ENCODE measurements around the gene BSN.

DNA sequence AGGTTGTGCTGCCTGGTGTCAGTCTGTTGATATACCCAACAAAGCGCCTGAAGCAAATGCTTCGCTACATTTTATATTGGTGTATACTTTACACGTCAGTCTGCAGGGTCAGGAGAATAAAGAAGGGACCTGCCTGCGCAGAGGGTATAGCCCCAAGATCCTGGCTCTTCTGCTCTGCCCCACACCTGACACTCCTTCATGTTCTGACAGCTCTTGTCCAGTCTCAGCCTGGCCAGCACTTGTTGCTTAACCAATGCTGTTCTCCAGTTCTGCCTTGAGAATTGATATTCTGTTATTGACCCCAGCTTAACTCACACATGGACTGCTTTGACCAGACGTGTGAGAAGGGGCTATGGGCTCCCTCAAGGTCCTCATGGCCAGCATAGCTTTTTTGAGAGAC, 35.8 kb upstream of the BSN start:
- TF ChIP-seq, protein P1, sequence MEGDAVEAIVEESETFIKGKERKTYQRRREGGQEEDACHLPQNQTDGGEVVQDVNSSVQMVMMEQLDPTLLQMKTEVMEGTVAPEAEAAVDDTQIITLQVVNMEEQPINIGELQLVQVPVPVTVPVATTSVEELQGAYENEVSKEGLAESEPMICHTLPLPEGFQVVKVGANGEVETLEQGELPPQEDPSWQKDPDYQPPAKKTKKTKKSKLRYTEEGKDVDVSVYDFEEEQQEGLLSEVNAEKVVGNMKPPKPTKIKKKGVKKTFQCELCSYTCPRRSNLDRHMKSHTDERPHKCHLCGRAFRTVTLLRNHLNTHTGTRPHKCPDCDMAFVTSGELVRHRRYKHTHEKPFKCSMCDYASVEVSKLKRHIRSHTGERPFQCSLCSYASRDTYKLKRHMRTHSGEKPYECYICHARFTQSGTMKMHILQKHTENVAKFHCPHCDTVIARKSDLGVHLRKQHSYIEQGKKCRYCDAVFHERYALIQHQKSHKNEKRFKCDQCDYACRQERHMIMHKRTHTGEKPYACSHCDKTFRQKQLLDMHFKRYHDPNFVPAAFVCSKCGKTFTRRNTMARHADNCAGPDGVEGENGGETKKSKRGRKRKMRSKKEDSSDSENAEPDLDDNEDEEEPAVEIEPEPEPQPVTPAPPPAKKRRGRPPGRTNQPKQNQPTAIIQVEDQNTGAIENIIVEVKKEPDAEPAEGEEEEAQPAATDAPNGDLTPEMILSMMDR (IDR thresholded peaks at IDR 0.05) = no peak
- TF ChIP-seq POLR2AphosphoS5 (IDR thresholded peaks at IDR 0.05) (no peak), POLR2A (IDR thresholded peaks at IDR 0.05) (no peak), EP300 (IDR thresholded peaks at IDR 0.05) (no peak)
